ENCODE results near the gene IFRD2. TPM values are rescaled to one million over a fixed set of nuclear protein-coding genes. Genes with fewer than 3 reads are reported as not detected.
A peak's percentile ranks its signal among the peaks of the same experiment; 100 is the strongest.

The IFRD2 gene
- total RNA-seq, 4 donors from 2014 or later = 40.0 to 178 (median 72.2) TPM

GRCh38 chr3:50299929-50300680 lies 7.9 kb upstream of the IFRD2 start:
- DNase-seq (ENCODE audit: low spot score) (no peak), ATAC-seq (ENCODE audit: low FRiP score) (peak; percentile 1)
- TF ChIP-seq CTCF (IDR thresholded peaks at IDR 0.05) = no peak

- no peak for TF ChIP-seq CTCF (IDR thresholded peaks at IDR 0.05)
- no peak for ATAC-seq (ENCODE audit: low FRiP score)
Observed at GRCh38 chr3:50299638-50299928, 7.4 kb upstream of the IFRD2 start.

GRCh38 chr3:50298836-50299637 lies 6.8 kb upstream of the IFRD2 start, which contains the start of the genes HYAL3 and NAA80:
HYAL3 (minus strand) TSS chr3:50299405; CDS start chr3:50295602, 3,803 bp downstream.
NAA80 (minus strand) TSS chr3:50299405; CDS start chr3:50297463, 1,942 bp downstream.
- DNase-seq (ENCODE audit: low spot score) (peak; percentile 96), ATAC-seq (ENCODE audit: low FRiP score) (peak; percentile 92)
- no peak for TF ChIP-seq CTCF (IDR thresholded peaks at IDR 0.05)

More at GRCh38 chr3:50299638-50299928, 7.4 kb upstream of the IFRD2 start:
- no peak for DNase-seq (ENCODE audit: low spot score)

- ATAC-seq (ENCODE audit: low FRiP score) = no peak
Observed at GRCh38 chr3:50297896-50298725, 5.9 kb upstream of the IFRD2 start.

GRCh38 chr3:50297384-50297775 lies 5.2 kb upstream of the IFRD2 start:
- ATAC-seq (ENCODE audit: low FRiP score) = no peak
- TF ChIP-seq CTCF (IDR thresholded peaks at IDR 0.05) = no peak
- DNase-seq (ENCODE audit: low spot score) = no peak

More at GRCh38 chr3:50297896-50298725, 5.9 kb upstream of the IFRD2 start:
- TF ChIP-seq CTCF (IDR thresholded peaks at IDR 0.05) = no peak
- DNase-seq (ENCODE audit: low spot score) = no peak

GRCh38 chr3:50296721-50297383 lies 4.6 kb upstream of the IFRD2 start:
- no peak for TF ChIP-seq CTCF (IDR thresholded peaks at IDR 0.05)
- DNase-seq (ENCODE audit: low spot score) = no peak
- no peak for ATAC-seq (ENCODE audit: low FRiP score)
